ENCODE measurements around the gene PRMT3.

The PRMT3 gene

DNA sequence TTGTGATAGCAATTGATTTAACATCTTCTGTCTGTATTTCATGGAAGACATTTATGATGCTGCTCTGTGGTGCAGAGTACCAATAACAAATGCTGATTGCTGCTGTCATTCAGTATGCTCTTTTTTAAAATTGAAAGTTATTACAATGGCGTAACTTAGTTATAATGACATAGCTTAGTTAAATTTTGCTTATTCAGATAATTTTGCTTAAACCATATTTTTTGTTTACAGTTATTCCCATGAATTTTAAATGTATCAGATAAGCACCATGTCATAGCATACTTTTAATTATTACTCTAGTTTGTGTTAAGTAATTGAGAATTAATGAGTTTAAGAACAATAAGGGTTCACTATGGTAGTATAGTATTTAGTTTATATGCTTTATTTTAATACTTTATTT, 15.5 kb downstream of the PRMT3 start:
- TF ChIP-seq, protein P1, sequence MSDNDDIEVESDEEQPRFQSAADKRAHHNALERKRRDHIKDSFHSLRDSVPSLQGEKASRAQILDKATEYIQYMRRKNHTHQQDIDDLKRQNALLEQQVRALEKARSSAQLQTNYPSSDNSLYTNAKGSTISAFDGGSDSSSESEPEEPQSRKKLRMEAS (IDR thresholded peaks at IDR 0.05) = no peak
- no peak for TF ChIP-seq TEAD4 (IDR thresholded peaks at IDR 0.05)
- no peak for TF ChIP-seq EP300 (IDR thresholded peaks at IDR 0.05; ENCODE audit: borderline replicate concordance)
- TF ChIP-seq, protein P2, sequence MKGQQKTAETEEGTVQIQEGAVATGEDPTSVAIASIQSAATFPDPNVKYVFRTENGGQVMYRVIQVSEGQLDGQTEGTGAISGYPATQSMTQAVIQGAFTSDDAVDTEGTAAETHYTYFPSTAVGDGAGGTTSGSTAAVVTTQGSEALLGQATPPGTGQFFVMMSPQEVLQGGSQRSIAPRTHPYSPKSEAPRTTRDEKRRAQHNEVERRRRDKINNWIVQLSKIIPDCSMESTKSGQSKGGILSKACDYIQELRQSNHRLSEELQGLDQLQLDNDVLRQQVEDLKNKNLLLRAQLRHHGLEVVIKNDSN (IDR thresholded peaks at IDR 0.05) = no peak
- TF ChIP-seq YY1 (IDR thresholded peaks at IDR 0.05; ENCODE audit: low read depth) = no peak
- no peak for TF ChIP-seq ZBTB7A (IDR thresholded peaks at IDR 0.05; ENCODE audit: low read depth)
- TF ChIP-seq TCF12 (IDR thresholded peaks at IDR 0.05; ENCODE audit: low read depth) = no peak

DNA sequence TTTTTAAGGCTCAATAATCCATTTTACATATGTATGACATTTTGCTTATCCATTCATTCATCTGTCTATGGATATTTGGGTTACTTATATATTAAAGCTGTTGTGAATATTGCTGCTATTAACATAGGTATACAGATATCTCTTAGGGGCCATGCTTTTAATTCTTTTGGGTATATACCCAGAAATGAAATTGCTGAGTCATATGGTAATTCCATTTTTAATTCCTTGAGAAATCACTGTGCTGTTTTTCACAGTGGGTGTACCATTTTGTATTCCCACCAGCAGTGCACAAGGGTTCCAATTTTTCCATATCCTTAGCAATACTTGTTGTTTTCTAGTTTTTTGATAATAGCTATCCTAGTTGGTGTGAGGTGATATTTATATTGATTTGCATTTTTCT, 19.0 kb downstream of the PRMT3 start:
- TF ChIP-seq, protein P3, sequence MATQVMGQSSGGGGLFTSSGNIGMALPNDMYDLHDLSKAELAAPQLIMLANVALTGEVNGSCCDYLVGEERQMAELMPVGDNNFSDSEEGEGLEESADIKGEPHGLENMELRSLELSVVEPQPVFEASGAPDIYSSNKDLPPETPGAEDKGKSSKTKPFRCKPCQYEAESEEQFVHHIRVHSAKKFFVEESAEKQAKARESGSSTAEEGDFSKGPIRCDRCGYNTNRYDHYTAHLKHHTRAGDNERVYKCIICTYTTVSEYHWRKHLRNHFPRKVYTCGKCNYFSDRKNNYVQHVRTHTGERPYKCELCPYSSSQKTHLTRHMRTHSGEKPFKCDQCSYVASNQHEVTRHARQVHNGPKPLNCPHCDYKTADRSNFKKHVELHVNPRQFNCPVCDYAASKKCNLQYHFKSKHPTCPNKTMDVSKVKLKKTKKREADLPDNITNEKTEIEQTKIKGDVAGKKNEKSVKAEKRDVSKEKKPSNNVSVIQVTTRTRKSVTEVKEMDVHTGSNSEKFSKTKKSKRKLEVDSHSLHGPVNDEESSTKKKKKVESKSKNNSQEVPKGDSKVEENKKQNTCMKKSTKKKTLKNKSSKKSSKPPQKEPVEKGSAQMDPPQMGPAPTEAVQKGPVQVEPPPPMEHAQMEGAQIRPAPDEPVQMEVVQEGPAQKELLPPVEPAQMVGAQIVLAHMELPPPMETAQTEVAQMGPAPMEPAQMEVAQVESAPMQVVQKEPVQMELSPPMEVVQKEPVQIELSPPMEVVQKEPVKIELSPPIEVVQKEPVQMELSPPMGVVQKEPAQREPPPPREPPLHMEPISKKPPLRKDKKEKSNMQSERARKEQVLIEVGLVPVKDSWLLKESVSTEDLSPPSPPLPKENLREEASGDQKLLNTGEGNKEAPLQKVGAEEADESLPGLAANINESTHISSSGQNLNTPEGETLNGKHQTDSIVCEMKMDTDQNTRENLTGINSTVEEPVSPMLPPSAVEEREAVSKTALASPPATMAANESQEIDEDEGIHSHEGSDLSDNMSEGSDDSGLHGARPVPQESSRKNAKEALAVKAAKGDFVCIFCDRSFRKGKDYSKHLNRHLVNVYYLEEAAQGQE (IDR thresholded peaks at IDR 0.05; ENCODE audit: low read depth) = no peak
- TF ChIP-seq, protein P2 (IDR thresholded peaks at IDR 0.05) = no peak
- TF ChIP-seq EGR1 (IDR thresholded peaks at IDR 0.05) = no peak
- TF ChIP-seq RAD21 (IDR thresholded peaks at IDR 0.05; ENCODE audit: low read depth) = no peak
- TF ChIP-seq EP300 (IDR thresholded peaks at IDR 0.05; ENCODE audit: borderline replicate concordance) = no peak
- TF ChIP-seq FOXM1 (IDR thresholded peaks at IDR 0.05; ENCODE audit: borderline replicate concordance, low read depth) = no peak
- TF ChIP-seq CEBPB (IDR thresholded peaks at IDR 0.05) = no peak
- no peak for TF ChIP-seq CREB1 (IDR thresholded peaks at IDR 0.05; ENCODE audit: low read depth)
- TF ChIP-seq NFIC (IDR thresholded peaks at IDR 0.05) = no peak
- TF ChIP-seq, protein P1 (IDR thresholded peaks at IDR 0.05) = no peak
- no peak for TF ChIP-seq TEAD4 (IDR thresholded peaks at IDR 0.05)
- TF ChIP-seq TCF12 (IDR thresholded peaks at IDR 0.05; ENCODE audit: low read depth) = no peak
- TF ChIP-seq ZBTB7A (IDR thresholded peaks at IDR 0.05; ENCODE audit: low read depth) = no peak
- no peak for TF ChIP-seq TAF1 (IDR thresholded peaks at IDR 0.05; ENCODE audit: low read depth)
- no peak for TF ChIP-seq YY1 (IDR thresholded peaks at IDR 0.05; ENCODE audit: low read depth)

DNA sequence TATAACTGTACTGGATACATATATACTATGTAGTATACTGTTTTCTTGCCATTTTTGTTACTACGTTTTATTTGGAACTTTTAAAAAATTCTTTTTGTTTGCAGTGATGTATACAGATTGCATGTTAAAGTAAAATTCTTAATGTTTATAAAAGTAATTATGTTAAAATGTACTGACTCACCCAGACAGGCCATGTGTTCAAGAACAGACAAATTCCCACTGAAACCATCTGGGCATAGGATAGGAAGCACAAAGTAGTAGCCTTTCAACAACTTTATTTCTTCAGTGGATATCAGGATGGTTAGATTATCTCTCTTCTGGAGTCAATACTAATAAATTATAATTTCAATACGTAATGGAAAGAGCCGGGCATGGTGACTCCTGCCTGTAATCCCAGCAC, 19.8 kb downstream of the PRMT3 start:
- TF ChIP-seq TCF12 (IDR thresholded peaks at IDR 0.05; ENCODE audit: low read depth) (no peak), CEBPB (IDR thresholded peaks at IDR 0.05) (no peak), RAD21 (IDR thresholded peaks at IDR 0.05; ENCODE audit: low read depth) (no peak), FOXM1 (IDR thresholded peaks at IDR 0.05; ENCODE audit: borderline replicate concordance, low read depth) (no peak)

DNA sequence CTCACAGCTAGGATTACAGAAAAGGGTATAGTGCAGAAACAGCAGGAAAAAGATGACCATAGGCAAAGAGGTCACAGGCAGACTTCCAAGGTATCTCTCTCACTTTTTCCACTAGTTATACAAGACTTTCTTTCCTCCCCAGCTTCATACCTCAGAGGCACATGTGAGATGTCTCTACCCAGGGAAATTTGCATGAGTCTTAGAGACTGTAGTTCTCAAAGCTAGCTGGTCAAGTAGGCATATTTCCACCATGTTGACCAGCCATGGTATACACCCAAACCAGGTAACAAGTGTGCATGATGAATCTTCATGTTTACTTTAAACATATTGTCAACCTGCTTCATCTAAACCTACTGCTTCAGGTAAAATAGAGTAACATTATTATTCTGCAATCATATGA, 27.9 kb downstream of the PRMT3 start:
- no peak for TF ChIP-seq NFIC (IDR thresholded peaks at IDR 0.05)
- TF ChIP-seq, protein P3 (IDR thresholded peaks at IDR 0.05; ENCODE audit: low read depth) = no peak

DNA sequence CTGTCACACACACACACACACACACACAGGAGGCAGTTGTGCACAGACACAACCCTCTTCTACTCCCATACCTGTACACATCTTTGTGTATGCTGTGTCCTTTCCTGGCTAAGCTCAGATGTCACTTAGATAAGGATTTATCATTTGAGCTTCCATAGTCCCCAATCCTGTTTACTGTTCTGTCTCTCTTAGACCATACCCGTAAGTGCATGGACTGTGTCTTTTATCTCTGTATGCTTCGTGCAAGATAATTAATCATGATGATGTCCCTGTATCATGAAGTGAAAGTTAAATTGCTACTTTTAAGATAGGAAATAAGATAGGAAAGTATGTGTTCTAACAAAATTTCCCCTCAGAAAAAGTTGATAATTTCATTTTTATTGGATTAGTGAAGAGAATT, 30.3 kb downstream of the PRMT3 start:
- TF ChIP-seq TCF12 (IDR thresholded peaks at IDR 0.05; ENCODE audit: low read depth) = no peak
- no peak for TF ChIP-seq EP300 (IDR thresholded peaks at IDR 0.05; ENCODE audit: borderline replicate concordance)
- no peak for TF ChIP-seq FOXM1 (IDR thresholded peaks at IDR 0.05; ENCODE audit: borderline replicate concordance, low read depth)
- TF ChIP-seq TEAD4 (IDR thresholded peaks at IDR 0.05) = no peak
- TF ChIP-seq, protein P2 (IDR thresholded peaks at IDR 0.05) = no peak
- TF ChIP-seq CEBPB (IDR thresholded peaks at IDR 0.05) = no peak
- TF ChIP-seq, protein P3 (IDR thresholded peaks at IDR 0.05; ENCODE audit: low read depth) = no peak
- TF ChIP-seq, protein P1 (IDR thresholded peaks at IDR 0.05) = no peak
- no peak for TF ChIP-seq CREB1 (IDR thresholded peaks at IDR 0.05; ENCODE audit: low read depth)
- TF ChIP-seq ZBTB7A (IDR thresholded peaks at IDR 0.05; ENCODE audit: low read depth) = no peak
- TF ChIP-seq RAD21 (IDR thresholded peaks at IDR 0.05; ENCODE audit: low read depth) = no peak
- no peak for TF ChIP-seq TAF1 (IDR thresholded peaks at IDR 0.05; ENCODE audit: low read depth)
- no peak for TF ChIP-seq NFIC (IDR thresholded peaks at IDR 0.05)
- no peak for TF ChIP-seq EGR1 (IDR thresholded peaks at IDR 0.05)
- TF ChIP-seq YY1 (IDR thresholded peaks at IDR 0.05; ENCODE audit: low read depth) = no peak

All from Ishikawa (cell line).